ENCODE measurements around the gene TRMT1. TPM values are rescaled to one million over a fixed set of nuclear protein-coding genes. Genes with fewer than 3 reads are reported as not detected.

Gene TRMT1
- total RNA-seq, 2 experiments from 2014 or later: 54.3 to 55.8 TPM

DNA sequence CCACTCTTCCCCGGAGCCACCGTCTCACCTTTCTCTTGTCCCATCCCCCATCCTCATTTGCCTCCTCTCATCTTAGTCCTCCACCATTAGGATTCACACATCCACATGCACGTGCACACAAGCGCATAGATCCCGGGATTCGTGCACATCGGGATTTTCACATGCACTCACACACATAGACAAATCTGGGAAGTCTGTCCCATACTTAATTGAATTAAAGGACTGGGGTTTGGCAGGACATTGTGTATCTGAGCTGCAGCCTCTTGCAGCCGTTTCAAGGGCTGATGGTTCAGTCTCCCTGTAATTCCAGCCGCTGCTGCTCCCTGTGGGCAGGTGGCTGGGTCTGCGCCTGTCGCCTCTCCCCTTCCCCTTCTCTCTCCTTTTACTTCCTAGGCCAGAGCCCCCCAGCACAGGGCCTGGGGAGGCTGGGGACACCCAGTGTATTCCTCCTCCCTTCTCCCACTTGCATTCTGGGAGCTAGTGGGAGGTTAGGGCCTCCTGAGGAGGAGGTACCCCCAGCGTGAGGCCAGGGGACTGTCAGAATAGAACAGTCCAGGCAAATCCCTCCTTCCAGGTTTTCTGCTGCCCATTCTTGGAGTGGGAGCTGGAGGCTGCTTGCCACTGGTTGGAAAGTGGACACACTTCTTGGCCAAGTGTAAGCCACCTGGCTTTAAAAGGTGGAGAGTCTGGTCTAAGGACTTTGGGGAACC, 57.4 kb downstream of the TRMT1 start:
- POLR2A ChIA-PET: no interaction called here
- H3K27ac Mint-ChIP-seq: no peak overlapping the region
- H3K36me3 Mint-ChIP-seq: no peaks in the 10 kb centered on the region

GRCh38 chr19:13057744-13058143, 58.8 kb downstream of the TRMT1 start:
- ATAC-seq (ENCODE audit: low read depth): no peak
- H3K9me3 Mint-ChIP-seq: no peaks in the 10 kb centered on the region
- POLR2A ChIA-PET: no interaction called here
- no peak for DNase-seq
- peaks cover 15% of the 10 kb centered on the region for H3K27me3 Mint-ChIP-seq
- H3K36me3 Mint-ChIP-seq: no peaks in the 10 kb centered on the region
- H3K4me3 Mint-ChIP-seq: no peak overlapping the region
- peaks cover 7% of the 10 kb centered on the region for H3K4me1 Mint-ChIP-seq
- H3K27ac Mint-ChIP-seq: no peak overlapping the region

More for the DNA sequence above, 57.4 kb downstream of the TRMT1 start:
- DNase-seq (no peak), ATAC-seq (ENCODE audit: low read depth) (no peak)
- Mint-ChIP-seq H3K4me1 (peaks cover 10% of the 10 kb centered on the region), H3K4me3 (no peak overlapping the region), H3K27me3 (peaks cover 21% of the 10 kb centered on the region), H3K9me3 (no peaks in the 10 kb centered on the region)

- ATAC-seq (ENCODE audit: low read depth): no peak
- no peak overlapping the region for H3K4me3 Mint-ChIP-seq
- H3K4me1 Mint-ChIP-seq: peaks cover 7% of the 10 kb centered on the region
- POLR2A ChIA-PET: no interaction called here
- H3K36me3 Mint-ChIP-seq: no peaks in the 10 kb centered on the region
- no peak overlapping the region for H3K27ac Mint-ChIP-seq
- no peak for DNase-seq
- H3K27me3 Mint-ChIP-seq: peaks cover 15% of the 10 kb centered on the region
- H3K9me3 Mint-ChIP-seq: no peaks in the 10 kb centered on the region
Observed at GRCh38 chr19:13057147-13057572, 59.4 kb downstream of the TRMT1 start.

GRCh38 chr19:13056052-13056660, 60.4 kb downstream of the TRMT1 start:
- Mint-ChIP-seq H3K9me3 (no peaks in the 10 kb centered on the region), H3K27ac (no peak overlapping the region), H3K4me3 (no peak overlapping the region), H3K4me1 (peaks cover 6% of the 10 kb centered on the region), H3K27me3 (peaks cover 13% of the 10 kb centered on the region), H3K36me3 (no peaks in the 10 kb centered on the region)
- POLR2A ChIA-PET: no interaction called here
- no peak for DNase-seq
- no peak for ATAC-seq (ENCODE audit: low read depth)

- H3K9me3 Mint-ChIP-seq: no peaks in the 10 kb centered on the region
- POLR2A ChIA-PET: interaction anchor here (0.6 kb wide), 1 partner anchor 14 kb away, joined by 6 read pairs; no protein-coding TSS in a partner anchor
- ATAC-seq (ENCODE audit: low read depth) (no peak), DNase-seq (no peak)
- no peaks in the 10 kb centered on the region for H3K36me3 Mint-ChIP-seq
- H3K4me3 Mint-ChIP-seq: no peak overlapping the region
- H3K4me1 Mint-ChIP-seq: peaks cover 3% of the 10 kb centered on the region
- H3K27me3 Mint-ChIP-seq: peaks cover 9% of the 10 kb centered on the region
- H3K27ac Mint-ChIP-seq: no peak overlapping the region
Observed at GRCh38 chr19:13055213-13056051, 61.1 kb downstream of the TRMT1 start.

Other genes with a start within 250 kb of the TRMT1 start
- gene DNASE2, start 235.3 kb downstream of the TRMT1 start, total RNA-seq: 10 to 100 TPM; 29.0 to 30.4 TPM
- under 1 TPM in 1 of 2 experiments, not detected in 1; 0.19 TPM for gene KLF1, start 229.5 kb downstream of the TRMT1 start, total RNA-seq
- 10 to 100 TPM; 39.7 to 43.4 TPM for gene GCDH, start 225.6 kb downstream of the TRMT1 start, total RNA-seq
- 1 to 10 TPM; 3.6 to 4.4 TPM for gene SYCE2, start 197.4 kb downstream of the TRMT1 start, total RNA-seq
- 10 to 100 TPM; 69.2 to 73.3 TPM for gene FARSA, start 183.0 kb downstream of the TRMT1 start, total RNA-seq
- 100 to 1,000 TPM; 522 to 531 TPM for gene CALR, start 178.1 kb downstream of the TRMT1 start, total RNA-seq
- gene RAD23A, start 170.9 kb downstream of the TRMT1 start, total RNA-seq: 100 to 1,000 TPM; 128 to 141 TPM
- gene GADD45GIP1, start 159.5 kb downstream of the TRMT1 start, total RNA-seq: 10 to 100 TPM; 18.4 to 19.4 TPM
- gene DAND5, start 147.2 kb downstream of the TRMT1 start, total RNA-seq: not detected
- 1 to 10 TPM; 1.5 to 2.5 TPM for gene NFIX, start 121.3 kb downstream of the TRMT1 start, total RNA-seq
- gene LYL1, start 13.9 kb downstream of the TRMT1 start, total RNA-seq: 1 to 10 TPM; 3.7 TPM
- gene NACC1, start 1.5 kb upstream of the TRMT1 start, total RNA-seq: 10 to 100 TPM; 56.3 to 57.2 TPM
- 10 to 100 TPM; 67.1 to 69.9 TPM for gene STX10, start 33.6 kb upstream of the TRMT1 start, total RNA-seq
- gene IER2, start 33.7 kb upstream of the TRMT1 start, total RNA-seq: 100 to 1,000 TPM; 167 to 178 TPM

Data from activated naive CD8-positive, alpha-beta T cell treated with anti-CD3 and anti-CD28 coated beads, Interleukin-2, amount 10 ng/mL, durations not matched to agents 7 days and 5 days (primary cell).